DMS 273 (cell line): ENCODE data around the gene LYRM4.

Experiments
- DNase-seq: peaks from one replicate; lab custom pipeline; 2025; ENCODE audit not compliant: unreplicated experiment; lab: John Stamatoyannopoulos, UW

Gene LYRM4

GRCh38 chr6:5282191-5282623 is 21.5 kb upstream of the LYRM4 start:
- no peak for DNase-seq

DNA sequence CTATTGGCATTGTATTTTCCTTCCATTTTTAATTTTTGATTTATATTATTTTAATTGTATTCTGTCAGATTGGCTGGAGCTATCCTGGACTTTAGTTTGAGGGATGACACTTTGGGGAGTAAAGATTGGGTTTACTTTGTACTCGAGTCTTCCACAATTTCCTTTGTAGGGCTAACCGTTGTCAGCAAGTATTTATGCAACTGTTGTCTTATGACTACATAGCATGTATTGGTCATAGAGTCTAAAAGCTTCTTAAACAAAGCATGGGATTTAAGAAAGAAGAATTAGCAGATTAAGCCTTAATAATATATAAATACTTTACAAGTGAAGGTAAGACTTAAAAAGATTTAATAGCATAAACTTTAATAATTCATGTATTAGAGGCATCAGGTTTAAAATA is 20.2 kb upstream of the LYRM4 start:
- no peak for DNase-seq

- no peak for DNase-seq
Measured at GRCh38 chr6:5279891-5280338, 19.2 kb upstream of the LYRM4 start.

DNA sequence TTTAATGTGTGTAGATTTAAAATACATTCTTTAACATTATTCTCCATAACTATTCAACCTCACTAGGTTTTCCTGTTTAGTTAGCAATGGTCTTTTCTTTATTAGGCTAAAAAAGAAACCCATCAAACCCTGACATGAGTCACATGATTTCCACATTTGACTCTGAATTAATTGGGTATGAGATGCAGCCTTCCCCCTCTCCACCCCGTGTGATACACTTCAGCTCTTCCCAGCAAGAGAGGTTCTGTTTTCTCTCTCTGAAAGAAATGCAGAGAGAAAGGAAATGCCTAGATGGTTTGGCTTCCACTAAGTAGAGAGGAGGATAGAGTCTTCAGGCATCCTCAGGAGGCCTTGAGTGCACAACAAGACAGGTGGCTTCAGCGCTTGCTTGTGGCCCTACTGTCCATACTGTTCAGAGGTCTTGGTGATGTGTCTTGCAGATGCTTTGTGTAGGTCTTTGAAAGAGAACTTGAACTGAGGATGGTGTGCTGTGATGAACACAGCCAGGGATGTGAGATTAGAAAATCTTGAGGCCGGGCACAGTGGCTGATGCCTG is 17.9 kb upstream of the LYRM4 start:
- DNase-seq = no peak

- DNase-seq = no peak
Measured at GRCh38 chr6:5278047-5278446, 17.3 kb upstream of the LYRM4 start.

DNA sequence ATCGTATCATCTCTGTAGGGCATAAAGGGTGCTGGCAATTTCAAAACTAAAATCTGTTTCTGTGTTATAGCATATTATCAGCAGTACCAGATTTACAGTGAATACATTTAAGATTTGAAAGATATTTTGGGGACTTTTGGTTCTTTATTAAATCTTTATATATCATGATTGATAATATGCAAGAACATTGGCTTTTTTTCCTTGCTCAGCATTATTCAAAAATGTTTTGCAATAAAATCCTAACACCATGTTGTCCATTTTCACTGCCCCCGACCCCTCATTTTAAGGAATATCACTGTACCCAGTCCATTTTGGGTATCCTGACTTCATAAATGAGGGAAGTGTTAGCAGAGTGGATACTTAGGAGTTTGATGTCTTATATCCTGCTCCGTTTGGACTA is 16.8 kb upstream of the LYRM4 start:
- DNase-seq = no peak

DNA sequence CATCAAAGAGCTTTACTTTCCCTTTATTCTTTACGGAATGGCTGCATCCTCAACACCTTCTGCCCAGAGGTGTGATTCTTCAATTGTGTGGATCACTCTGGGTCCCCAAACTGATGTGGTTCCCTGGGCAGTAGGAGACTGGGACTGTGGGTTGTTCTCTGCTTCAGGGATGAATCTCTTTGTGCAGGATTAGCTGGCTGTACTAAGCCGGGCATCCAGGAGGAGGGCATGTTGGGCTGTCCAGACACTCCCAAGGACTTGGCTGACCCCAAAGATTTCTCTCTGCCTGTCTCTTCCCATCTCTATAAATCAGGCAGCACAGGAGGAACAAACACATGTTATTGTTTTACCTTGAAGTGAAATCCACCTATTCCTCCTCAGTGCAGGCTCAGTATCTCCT is 15.8 kb upstream of the LYRM4 start:
- no peak for DNase-seq

DNA sequence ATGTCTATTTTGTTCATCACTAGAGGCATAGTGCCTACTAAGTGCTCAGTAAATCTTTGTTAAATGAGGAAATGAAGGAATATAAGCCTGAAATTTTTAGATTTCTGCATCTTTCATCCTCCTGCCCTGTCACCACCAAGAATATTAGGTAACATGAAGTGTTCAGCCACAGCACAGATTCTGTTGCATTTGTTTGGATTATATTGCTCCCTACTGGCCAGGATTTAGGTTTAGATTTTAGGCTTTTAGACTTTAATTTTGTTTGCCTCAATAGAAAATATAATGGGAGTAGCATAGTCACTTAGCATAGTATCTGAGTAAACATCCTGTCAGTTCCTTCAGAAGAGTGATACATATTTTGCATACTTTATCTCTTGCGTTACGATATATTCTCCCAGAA is 14.7 kb upstream of the LYRM4 start:
- peak; percentile 30 for DNase-seq

- DNase-seq = no peak
Measured at GRCh38 chr6:5274231-5274630, 13.5 kb upstream of the LYRM4 start.

GRCh38 chr6:5271926-5272325 is 11.2 kb upstream of the LYRM4 start:
- no peak for DNase-seq

- peak; percentile 54 for DNase-seq
Measured at GRCh38 chr6:5270093-5270680, 9.4 kb upstream of the LYRM4 start.

DNA sequence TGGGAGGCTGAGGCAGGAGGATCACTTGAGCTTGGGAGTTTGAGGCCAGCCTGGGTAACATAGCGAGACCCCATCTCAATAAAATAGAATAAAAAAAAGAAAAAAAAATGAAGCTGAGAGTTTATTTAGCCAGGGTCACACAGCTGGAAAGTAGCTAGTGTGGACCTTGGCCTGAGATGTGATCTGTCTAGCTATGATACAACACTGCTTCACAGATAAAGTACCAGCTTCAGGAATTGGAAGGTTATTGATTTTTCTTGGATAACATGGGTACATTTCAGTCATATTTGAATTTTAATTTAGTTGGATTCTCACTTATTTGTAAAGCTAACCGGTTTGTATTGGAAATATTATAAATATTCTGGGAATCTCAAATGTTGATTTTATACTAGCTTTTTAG is 5.7 kb upstream of the LYRM4 start:
- no peak for DNase-seq

- DNase-seq = peak; percentile 31
Measured at GRCh38 chr6:5261545-5262109, 877 bp upstream of the LYRM4 start.

DNA sequence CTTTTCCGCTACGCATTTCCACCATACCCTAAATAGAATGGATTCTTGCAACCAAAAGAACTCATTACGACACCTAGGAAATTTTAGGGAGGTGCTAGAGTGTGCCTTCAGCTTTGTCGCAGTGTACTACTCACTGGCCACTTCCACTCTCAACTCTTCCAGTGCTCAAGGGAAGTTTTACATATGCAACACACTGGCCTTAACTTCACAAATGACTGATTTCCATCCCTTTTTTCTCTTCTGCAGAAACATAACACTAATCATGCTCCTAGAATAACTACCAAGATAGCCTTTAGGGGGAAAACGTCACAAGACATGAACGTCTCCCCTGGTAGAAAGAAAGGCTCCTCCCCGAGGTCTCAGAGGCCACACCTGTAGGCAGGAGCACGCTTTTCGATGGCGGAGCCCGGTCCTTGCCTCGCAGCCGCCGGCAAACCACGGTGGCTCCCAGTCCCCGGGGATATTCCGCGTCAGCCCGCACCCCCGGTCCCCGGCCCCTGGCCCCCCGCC is 584 bp downstream of the LYRM4 start:
- DNase-seq = peak; percentile 88

GRCh38 chr6:5259428-5259827 is 1.3 kb downstream of the LYRM4 start:
- DNase-seq = no peak

GRCh38 chr6:5257400-5257799 is 3.4 kb downstream of the LYRM4 start:
- no peak for DNase-seq

DNA sequence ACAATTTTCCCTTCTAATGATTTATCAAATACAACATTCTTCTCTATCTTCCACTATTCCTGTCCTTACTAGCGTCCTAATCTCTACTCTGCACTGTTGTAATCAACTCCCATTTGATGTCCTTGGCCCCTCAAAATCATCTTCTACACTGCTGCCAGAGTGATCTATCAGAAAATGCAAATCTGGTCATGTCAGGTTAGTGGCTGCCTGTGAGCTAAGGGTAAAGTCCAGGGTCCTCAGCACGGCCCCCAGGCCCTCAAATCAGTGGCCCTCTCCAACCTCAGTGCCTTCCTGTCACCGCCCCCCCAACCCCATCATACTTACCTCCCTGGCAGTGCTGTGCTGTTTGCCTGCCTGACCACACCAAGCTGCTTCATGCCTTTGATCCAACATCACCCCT is 3.8 kb downstream of the LYRM4 start:
- no peak for DNase-seq

GRCh38 chr6:5250911-5251310 is 9.8 kb downstream of the LYRM4 start:
- no peak for DNase-seq

GRCh38 chr6:5250451-5250850 is 10.3 kb downstream of the LYRM4 start:
- DNase-seq = no peak

- no peak for DNase-seq
Measured at GRCh38 chr6:5249451-5250122, 11.2 kb downstream of the LYRM4 start.

DNA sequence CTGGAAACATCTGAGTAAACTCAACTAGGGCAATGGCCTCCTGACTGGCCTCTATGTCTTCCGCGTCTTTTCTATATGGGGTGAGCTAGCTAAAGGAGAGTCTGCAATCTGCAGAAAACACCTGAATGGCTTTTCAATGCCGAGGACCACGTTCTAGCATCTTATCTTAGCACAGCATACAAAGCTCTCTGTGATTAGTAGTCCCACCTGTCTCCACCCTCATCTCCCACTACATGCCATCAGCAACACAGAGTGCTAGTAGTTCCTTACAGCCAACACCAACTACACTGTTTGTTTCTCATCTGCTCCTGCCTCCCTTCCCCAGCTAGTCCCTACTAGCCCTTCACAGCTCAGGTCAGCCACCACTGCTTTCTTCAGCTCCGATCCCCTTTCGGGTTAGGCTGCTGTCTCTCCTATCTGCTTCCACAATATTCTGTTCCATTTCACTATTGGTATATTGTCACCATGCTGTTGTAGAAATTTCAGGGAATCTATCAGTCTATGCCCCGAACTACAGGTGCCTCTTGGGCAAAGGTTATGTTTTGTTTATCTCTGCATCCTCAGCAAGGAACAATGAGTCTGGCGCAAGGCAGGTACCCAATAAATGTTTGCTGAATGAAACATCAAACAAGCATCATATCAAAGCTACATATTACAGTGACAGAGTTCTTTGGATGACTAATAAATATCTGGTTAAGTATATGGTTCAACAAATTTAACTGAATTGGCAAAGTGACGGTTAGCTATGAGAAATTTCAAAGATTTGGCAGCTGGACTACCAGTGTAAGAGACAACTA is 12.2 kb downstream of the LYRM4 start:
- no peak for DNase-seq
